H9 (cell line): ENCODE data around the gene NRCAM. TPM values are rescaled to one million over a fixed set of nuclear protein-coding genes. Genes with fewer than 3 reads are reported as not detected.

Experiments used
- DNase-seq: peaks from one replicate; pipeline ENCODE4 v3.0.0-alpha.2; 2017
- H2AFZ ChIP-seq: one replicate; pipeline ENCODE4 v1.6.1; 2013; ENCODE audit warnings: mild to moderate bottlenecking, low read length, control low read depth, moderate library complexity
- H2AK5ac ChIP-seq: 2 replicates; pipeline ENCODE4 v1.6.1; 2013; ENCODE audit warnings: low read length, control low read depth, mixed read lengths; ENCODE audit not compliant: insufficient read length
- H2BK120ac ChIP-seq: one replicate; pipeline ENCODE4 v1.6.1; 2013; ENCODE audit warnings: low read depth, mild to moderate bottlenecking, low read length, control low read depth, inconsistent platforms; ENCODE audit not compliant: poor library complexity, severe bottlenecking
- H2BK12ac ChIP-seq: 2 replicates; pipeline ENCODE4 v1.6.1; 2013; ENCODE audit warnings: low read length, control low read depth, mixed read lengths, low read depth; ENCODE audit not compliant: insufficient read length
- H2BK15ac ChIP-seq: 2 replicates; pipeline ENCODE4 v1.6.1; 2013; ENCODE audit warnings: low read depth, low read length, control low read depth
- H2BK20ac ChIP-seq: one replicate; pipeline ENCODE4 v1.6.1; 2013; ENCODE audit warnings: low read depth, mild to moderate bottlenecking, low read length, control low read depth, inconsistent platforms; ENCODE audit not compliant: poor library complexity, severe bottlenecking
- H2BK5ac ChIP-seq: 2 replicates; pipeline ENCODE4 v1.6.1; 2013; ENCODE audit warnings: low read length, control low read depth, mixed read lengths; ENCODE audit not compliant: insufficient read length
- H3K14ac ChIP-seq: 2 replicates; pipeline ENCODE4 v1.6.1; 2013; ENCODE audit warnings: low read length, control low read depth; ENCODE audit not compliant: insufficient read depth
- H3K18ac ChIP-seq: 2 replicates; pipeline ENCODE4 v1.6.1; 2013; ENCODE audit warnings: low read depth, mild to moderate bottlenecking, mixed read lengths, low read length, control low read depth; ENCODE audit not compliant: insufficient read length
- H3K23ac ChIP-seq: 2 replicates; pipeline ENCODE4 v1.6.1; 2013; ENCODE audit warnings: low read length, control low read depth, mixed read lengths, low read depth; ENCODE audit not compliant: insufficient read length
- H3K23me2 ChIP-seq: 2 replicates; pipeline ENCODE4 v1.6.1; 2013; ENCODE audit warnings: low read depth, mild to moderate bottlenecking, mixed read lengths, low read length, control low read depth; ENCODE audit not compliant: insufficient read length, poor library complexity, severe bottlenecking
- H3K27ac ChIP-seq: 2 replicates; pipeline ENCODE4 v1.5.1; 2013; ENCODE audit warnings: low read length, control low read depth, mixed read lengths, low read depth; ENCODE audit not compliant: insufficient read length
- H3K27me3 ChIP-seq: 2 replicates; pipeline ENCODE4 v1.6.1; 2013; ENCODE audit warnings: low read length, control low read depth, inconsistent platforms; ENCODE audit not compliant: insufficient read depth
- H3K4ac ChIP-seq: 2 replicates; pipeline ENCODE4 v1.6.1; 2013; ENCODE audit warnings: low read depth, mild to moderate bottlenecking, control low read depth, inconsistent platforms, low read length, moderate library complexity
- H3K4me1 ChIP-seq: 2 replicates; pipeline ENCODE4 v1.6.1; 2013; ENCODE audit warnings: low read length, control low read depth, inconsistent platforms; ENCODE audit not compliant: insufficient read depth
- H3K4me2 ChIP-seq: 2 replicates; pipeline ENCODE4 v1.6.1; 2013; ENCODE audit warnings: low read length, control low read depth, mixed read lengths; ENCODE audit not compliant: insufficient read length, insufficient read depth
- H3K56ac ChIP-seq: 2 replicates; pipeline ENCODE4 v1.6.1; 2013; ENCODE audit warnings: low read depth, mild to moderate bottlenecking, mixed read lengths, low read length, control low read depth; ENCODE audit not compliant: insufficient read length
- H3K79me1 ChIP-seq: 2 replicates; pipeline ENCODE4 v1.6.1; 2013; ENCODE audit warnings: low read depth, mild to moderate bottlenecking, moderate library complexity, low read length, control low read depth, inconsistent platforms; ENCODE audit not compliant: insufficient read depth, poor library complexity, severe bottlenecking
- H3K79me2 ChIP-seq: 2 replicates; pipeline ENCODE4 v1.6.1; 2013; ENCODE audit warnings: low read length, control low read depth, inconsistent platforms; ENCODE audit not compliant: insufficient read depth
- H3K9ac ChIP-seq: 2 replicates; pipeline ENCODE4 v1.6.1; 2013; ENCODE audit warnings: low read length, control low read depth, mixed read lengths; ENCODE audit not compliant: insufficient read length; ENCODE audit errors: extremely low read depth
- H3K9me3 ChIP-seq: one replicate; pipeline ENCODE4 v1.6.1; 2013; ENCODE audit warnings: low read depth, low read length, inconsistent platforms; ENCODE audit not compliant: control insufficient read depth
- H3T11ph ChIP-seq: one replicate; pipeline ENCODE4 v1.6.1; 2013; ENCODE audit warnings: mild to moderate bottlenecking, low read length, control low read depth, inconsistent platforms
- H4K20me1 ChIP-seq: one replicate; pipeline ENCODE4 v1.6.1; 2013; ENCODE audit not compliant: control insufficient read depth, insufficient read length, insufficient read depth
- H4K5ac ChIP-seq: 2 replicates; pipeline ENCODE4 v1.6.1; 2013; ENCODE audit warnings: low read depth, mild to moderate bottlenecking, mixed read lengths, low read length, control low read depth; ENCODE audit not compliant: insufficient read length
- H4K8ac ChIP-seq: replicated peaks from 2 replicates; pipeline ENCODE4 v1.6.1; 2013; ENCODE audit warnings: low read length, control low read depth, mixed read lengths, low read depth; ENCODE audit not compliant: insufficient read length
- H4K91ac ChIP-seq: 2 replicates; pipeline ENCODE4 v1.6.1; 2013; ENCODE audit warnings: low read depth, mild to moderate bottlenecking, moderate library complexity, mixed read lengths, low read length, control low read depth; ENCODE audit not compliant: insufficient read length
- H3K27ac Mint-ChIP-seq, 3 experiments: 2 replicates in 2 of 3; 3 replicates in 1 of 3; pipeline ENCODE4 v1.8.0; 2020 to 2021; ENCODE audit warnings: mixed read lengths in 3 of 3, mild to moderate bottlenecking in 1 of 3, moderate library complexity in 1 of 3
- H3K27me3 Mint-ChIP-seq: 2 replicates; pipeline ENCODE4 v1.8.0; 2021; ENCODE audit warnings: low read depth, mild to moderate bottlenecking, moderate library complexity, mixed read lengths
- H3K36me3 Mint-ChIP-seq, 3 experiments: 2 replicates in 2 of 3; 3 replicates in 1 of 3; pipeline ENCODE4 v1.8.0; 2020 to 2021; ENCODE audit warnings: low read depth in 3 of 3, mixed read lengths in 3 of 3; ENCODE audit not compliant: insufficient read depth in 1 of 3
- H3K4me1 Mint-ChIP-seq, 2 experiments: 2 replicates each; pipeline ENCODE4 v1.8.0; 2020; ENCODE audit warnings: mixed read lengths in 2 of 2
- H3K4me3 Mint-ChIP-seq, 2 experiments: 2 replicates in 1 of 2; 3 replicates in 1 of 2; pipeline ENCODE4 v1.8.0; 2020 to 2021; ENCODE audit warnings: mild to moderate bottlenecking in 2 of 2, mixed read lengths in 2 of 2, moderate library complexity in 1 of 2
- H3K9me3 Mint-ChIP-seq, 2 experiments: 2 replicates in 1 of 2; 3 replicates in 1 of 2; pipeline ENCODE4 v1.8.0; 2020; ENCODE audit warnings: mild to moderate bottlenecking in 2 of 2, mixed read lengths in 2 of 2, moderate library complexity in 1 of 2
- WGBS: extraction: QIAGEN DNeasy Blood & Tissue Kit; methylation state at CpG from one replicate; pipeline ENCODE4 v1.1.7; 2013; ENCODE audit warnings: missing lambda C conversion rate, low lambda C conversion rate, mixed read lengths; ENCODE audit not compliant: insufficient read length; ENCODE audit errors: extremely low coverage; 5-methylcytosine and 5-hydroxymethylcytosine counted together
- total RNA-seq: library from RNA; stranded (reverse); gene quantifications from 2 replicates; pipeline ENCODE4 v1.2.1, GENCODE V29; 2021
- TF ChIP-seq, protein P1 (sequence below): fragments of 200-600 bp; sonication (generic); conservative IDR thresholded peaks from 3 replicates; pipeline ENCODE4 v1.8.0; 2021; ENCODE audit warnings: antibody characterized with exemption, mild to moderate bottlenecking

Gene NRCAM
- total RNA-seq, 1 experiment from 2014 or later: 2.3 TPM

DNA sequence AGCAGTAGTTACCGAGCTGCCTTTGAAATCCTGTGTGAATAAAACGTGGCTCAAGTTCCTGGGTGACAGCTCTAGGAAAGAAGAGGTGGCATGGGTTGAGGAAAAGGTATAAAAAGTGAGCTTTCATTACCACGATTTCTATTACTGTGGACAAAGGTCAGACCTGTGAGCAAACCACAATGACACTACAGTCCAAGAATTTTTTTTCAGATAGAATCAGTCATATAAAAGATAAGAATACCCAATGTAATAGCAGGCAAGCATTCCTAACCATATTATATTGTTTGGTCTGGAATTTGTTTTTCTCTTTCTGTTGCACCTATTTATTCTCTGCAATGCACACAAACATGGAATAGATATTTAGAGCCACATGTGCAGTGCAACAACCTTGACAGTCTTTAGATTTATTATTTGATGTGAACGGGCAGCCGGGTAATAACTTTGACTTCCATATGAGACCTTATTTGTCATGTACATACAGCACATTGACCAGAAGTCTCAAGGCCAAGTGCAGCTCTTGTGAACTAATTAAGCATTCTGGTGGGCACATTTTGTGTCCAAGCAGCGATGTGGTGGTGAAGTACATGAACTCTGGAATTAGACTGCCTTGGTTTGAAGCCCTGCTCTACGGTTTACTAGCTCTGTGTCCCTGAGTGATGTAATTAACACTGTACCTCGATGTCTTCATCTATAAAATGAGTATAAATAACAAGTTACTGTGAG is 156.8 kb downstream of the NRCAM start:
- Histone ChIP-seq H2BK20ac (no peak overlapping the region), H3K4me2 (no peak overlapping the region), H3K27me3 (no peaks in the 10 kb centered on the region), H2BK120ac (no peak overlapping the region), H3K23ac (no peak overlapping the region), H4K20me1 (no peaks in the 10 kb centered on the region), H2BK12ac (no peak overlapping the region), H3K23me2 (no peaks in the 10 kb centered on the region), H3K79me1 (no peaks in the 10 kb centered on the region), H4K91ac (no peak overlapping the region), H4K5ac (no peak overlapping the region), H3K9ac (no peak overlapping the region), H3K9me3 (no peaks in the 10 kb centered on the region), H3K56ac (no peak overlapping the region), H4K8ac (no peak overlapping the region), H3K4ac (no peak overlapping the region), H2BK5ac (no peak overlapping the region), H2AK5ac (no peak overlapping the region), H3K27ac (no peak overlapping the region), H3K79me2 (no peaks in the 10 kb centered on the region), H3T11ph (no peak overlapping the region), H3K4me1 (no peaks in the 10 kb centered on the region), H2BK15ac (no peak overlapping the region), H3K14ac (no peak overlapping the region), H2AFZ (no peak overlapping the region), H3K18ac (no peak overlapping the region)
- no peak overlapping the region for H3K4me3 Mint-ChIP-seq
- no peaks in the 10 kb centered on the region for H3K27me3 Mint-ChIP-seq
- no peak for DNase-seq
- peak overlapping the region in 1 of 3 experiments; percentile 2; a peak in 2 of 7 replicates for H3K27ac Mint-ChIP-seq
- WGBS: no CpG with 5 or more reads among the region's 8 CpGs
- H3K4me1 Mint-ChIP-seq: peaks cover 4 to 6% of the 10 kb centered on the region in 2 experiments; a peak in 2 of 4 replicates
- TF ChIP-seq, protein P1, sequence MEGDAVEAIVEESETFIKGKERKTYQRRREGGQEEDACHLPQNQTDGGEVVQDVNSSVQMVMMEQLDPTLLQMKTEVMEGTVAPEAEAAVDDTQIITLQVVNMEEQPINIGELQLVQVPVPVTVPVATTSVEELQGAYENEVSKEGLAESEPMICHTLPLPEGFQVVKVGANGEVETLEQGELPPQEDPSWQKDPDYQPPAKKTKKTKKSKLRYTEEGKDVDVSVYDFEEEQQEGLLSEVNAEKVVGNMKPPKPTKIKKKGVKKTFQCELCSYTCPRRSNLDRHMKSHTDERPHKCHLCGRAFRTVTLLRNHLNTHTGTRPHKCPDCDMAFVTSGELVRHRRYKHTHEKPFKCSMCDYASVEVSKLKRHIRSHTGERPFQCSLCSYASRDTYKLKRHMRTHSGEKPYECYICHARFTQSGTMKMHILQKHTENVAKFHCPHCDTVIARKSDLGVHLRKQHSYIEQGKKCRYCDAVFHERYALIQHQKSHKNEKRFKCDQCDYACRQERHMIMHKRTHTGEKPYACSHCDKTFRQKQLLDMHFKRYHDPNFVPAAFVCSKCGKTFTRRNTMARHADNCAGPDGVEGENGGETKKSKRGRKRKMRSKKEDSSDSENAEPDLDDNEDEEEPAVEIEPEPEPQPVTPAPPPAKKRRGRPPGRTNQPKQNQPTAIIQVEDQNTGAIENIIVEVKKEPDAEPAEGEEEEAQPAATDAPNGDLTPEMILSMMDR: no peak
- H3K36me3 Mint-ChIP-seq: no peaks in the 10 kb centered on the region
- no peaks in the 10 kb centered on the region for H3K9me3 Mint-ChIP-seq
